K562 (cell line): ENCODE measurements around the gene LRP1. TPM values are rescaled to one million over a fixed set of nuclear protein-coding genes. Genes with fewer than 3 reads are reported as not detected.

ENCODE experiments used
- ARID2 ChIP-seq: fragments of 450-650 bp; IDR thresholded peaks from 2 replicates; pipeline ENCODE4 v1.6.1; 2017; ENCODE audit warnings: antibody characterized with exemption, mild to moderate bottlenecking
- ATF1 ChIP-seq, 2 experiments: fragments of 450-650 bp in 1 of 2; IDR thresholded peaks; 2 replicates each; pipeline ENCODE4 v1.6.1; 2016; ENCODE audit warnings: missing compliant biosample characterization in 1 of 2, missing genetic modification characterization in 1 of 2
- ATF2 ChIP-seq: sonication (generic); formaldehyde crosslinking; IDR thresholded peaks from 2 replicates; pipeline ENCODE4 v1.8.1; 2022; ENCODE audit warnings: missing genetic modification reagents
- BRD9 ChIP-seq: fragments of 450-650 bp; IDR thresholded peaks from 2 replicates; pipeline ENCODE4 v1.6.1; 2018; ENCODE audit warnings: low read depth; ENCODE audit not compliant: partially characterized antibody
- CEBPZ ChIP-seq: fragments of 150-350 bp; IDR thresholded peaks from 2 replicates; pipeline ENCODE4 v1.6.1; 2014; ENCODE audit warnings: low read depth, mild to moderate bottlenecking, low read length, borderline replicate concordance
- HMG20B ChIP-seq: fragments of 250-450 bp; sonication (Bioruptor Pico); IDR thresholded peaks from 2 replicates; pipeline ENCODE4 v1.5.0; 2021; ENCODE audit warnings: mild to moderate bottlenecking
- JUNB ChIP-seq: fragments of 450-650 bp; formaldehyde crosslinking; conservative IDR thresholded peaks from 2 replicates; pipeline ENCODE4 v1.4.0; 2020; ENCODE audit warnings: mild to moderate bottlenecking
- KDM4B ChIP-seq, 2 experiments: fragments of 450-650 bp in 1 of 2; sonication (generic) in 1 of 2; IDR thresholded peaks; 2 replicates each; pipeline ENCODE4 v1.6.1; 2016 to 2017; ENCODE audit warnings: borderline replicate concordance in 2 of 2, antibody characterized with exemption in 1 of 2, low read depth in 1 of 2, mild to moderate bottlenecking in 1 of 2
- KDM5B ChIP-seq: fragments of 200-600 bp; sonication (generic); IDR thresholded peaks from 2 replicates; pipeline ENCODE4 v1.6.1; 2012; ENCODE audit warnings: low read depth, mild to moderate bottlenecking, moderate library complexity, low read length, control low read depth, inconsistent platforms; ENCODE audit not compliant: insufficient replicate concordance
- MAFF ChIP-seq: IDR thresholded peaks from 2 replicates; pipeline ENCODE4 v1.6.1; 2012; ENCODE audit warnings: low read length, improper control_type of control experiment
- MCM3 ChIP-seq: fragments of 450-650 bp; IDR thresholded peaks from 2 replicates; pipeline ENCODE4 v1.6.1; 2016
- MYNN ChIP-seq, 2 experiments: sonication (generic); formaldehyde crosslinking in 1 of 2; IDR thresholded peaks; 2 replicates each; pipeline versions ENCODE4 v1.5.0 to v1.6.1; 2016 to 2020; ENCODE audit warnings: antibody characterized with exemption in 1 of 2, missing genetic modification reagents in 1 of 2
- NR1H2 ChIP-seq: sonication (generic); formaldehyde crosslinking; IDR thresholded peaks from 2 replicates; pipeline ENCODE4 v1.4.0; 2020; ENCODE audit warnings: mild to moderate bottlenecking, missing genetic modification reagents
- PCBP1 ChIP-seq: fragments of 200-400 bp; formaldehyde crosslinking; IDR thresholded peaks from 2 replicates; pipeline ENCODE4 v1.6.1; 2018; ENCODE audit warnings: mild to moderate bottlenecking, low read depth, low read length; ENCODE audit not compliant: poor library complexity, severe bottlenecking
- RAD51 ChIP-seq: fragments of 450-650 bp; IDR thresholded peaks from 2 replicates; pipeline ENCODE4 v1.7.1; 2016; ENCODE audit warnings: low read depth, mild to moderate bottlenecking, borderline replicate concordance
- RBM34 ChIP-seq: fragments of 200-400 bp; formaldehyde crosslinking; IDR thresholded peaks from 2 replicates; pipeline ENCODE4 v1.6.1; 2018; ENCODE audit warnings: low read length, borderline replicate concordance; ENCODE audit not compliant: insufficient read depth
- ZBTB1 ChIP-seq: sonication (generic); formaldehyde crosslinking; IDR thresholded peaks from 2 replicates; pipeline ENCODE4 v1.8.1; 2023; ENCODE audit warnings: missing genetic modification reagents, low read depth, mild to moderate bottlenecking, borderline replicate concordance
- ZBTB49 ChIP-seq: sonication (generic); formaldehyde crosslinking; IDR thresholded peaks from 2 replicates; pipeline ENCODE4 v1.8.0; 2022; ENCODE audit warnings: missing genetic modification reagents, mild to moderate bottlenecking, borderline replicate concordance
- ZKSCAN3 ChIP-seq: fragments of 250-450 bp; sonication (Bioruptor Pico); IDR thresholded peaks from 2 replicates; pipeline ENCODE4 v1.4.0; 2020
- ZNF695 ChIP-seq: fragments of 450-650 bp; formaldehyde crosslinking; IDR thresholded peaks from 2 replicates; pipeline ENCODE4 v1.4.0; 2020; ENCODE audit warnings: mild to moderate bottlenecking, moderate library complexity
- ZNF699 ChIP-seq: fragments of 250-450 bp; sonication (Bioruptor Pico); IDR thresholded peaks from 2 replicates; pipeline ENCODE4 v1.8.0; 2021; ENCODE audit warnings: mild to moderate bottlenecking, moderate library complexity; ENCODE audit not compliant: insufficient replicate concordance
- polyA plus RNA-seq, 8 experiments: library from polyadenylated mRNA; depleted of rRNA in 4 of 8; stranded (reverse) in 5 of 8; unstranded in 3 of 8; fragments of >200 nt; fragmentation: Nextera tagmentation in 2 of 8; fragmentation: Illumina TruSeq in 1 of 8; extraction: Ambion mirVana in 2 of 8; extraction: Trizol in 1 of 8; gene quantifications; 2 replicates each; pipeline versions ENCODE4 v1.2.1 to v1.2.3, GENCODE V29; 2011 to 2014; ENCODE audit warnings: inconsistent platforms in 1 of 8, missing spikeins in 1 of 8
- total RNA-seq, 7 experiments: library from RNA; depleted of rRNA in 6 of 7; stranded (reverse); fragments of >200 nt in 6 of 7; fragmentation: Illumina TruSeq in 2 of 7; extraction: Trizol in 2 of 7; gene quantifications; 2 replicates each; pipeline versions ENCODE4 v1.2.1 to v1.2.3, GENCODE V29; 2011 to 2021; ENCODE audit warnings: low replicate concordance in 1 of 7

LRP1 gene
- total and polyA plus RNA-seq, 9 of the 15 experiments (the other 6 are each of a cell fraction or from before 2014, with no cell fraction given): 0.04 to 0.64 (median 0.19) TPM; not detected in 2

- TF ChIP-seq ATF2 (CRISPR knock-in tag) (no peak), ARID2 (peak; percentile 63; the same call in 1 of the 2 replicates), BRD9 (peak; percentile 35), RBM34 (no peak), ZBTB49 (CRISPR knock-in tag) (no peak), KDM4B (IDR thresholded peaks at IDR 0.05; ENCODE audit: borderline replicate concordance in 2 of 2, low read depth in 1 of 2) (no peak), MCM3 (no peak), HMG20B (CRISPR knock-in tag) (no peak), PCBP1 (no peak), RAD51 (no peak), JUNB (CRISPR knock-in tag) (no peak), MYNN (IDR thresholded peaks at IDR 0.05) (no peak), MYNN (CRISPR knock-in tag; IDR thresholded peaks at IDR 0.05) (no peak), KDM5B (no peak), ZNF699 (CRISPR knock-in tag) (no peak), ATF1 (CRISPR knock-in tag; IDR thresholded peaks at IDR 0.05) (no peak), ATF1 (tag; IDR thresholded peaks at IDR 0.05) (no peak), ZKSCAN3 (CRISPR knock-in tag) (no peak), NR1H2 (no peak), CEBPZ (no peak), ZBTB1 (no peak), ZNF695 (CRISPR knock-in tag) (no peak), MAFF (no peak)
Measured at GRCh38 chr12:57213058-57213715, 84.9 kb downstream of the LRP1 start (continued).
